Activated gamma-delta T cell (primary cell): ENCODE data around the gene TENT4B.

Source experiments
- DNase-seq: peaks from one replicate; lab custom pipeline; 2025; lab: John Stamatoyannopoulos, UW

The TENT4B gene

GRCh38 chr16:50256604-50257003, 103.5 kb downstream of the TENT4B start:
- DNase-seq: no peak

GRCh38 chr16:50257876-50258275, 104.8 kb downstream of the TENT4B start:
- no peak for DNase-seq

GRCh38 chr16:50259334-50260205, 106.5 kb downstream of the TENT4B start:
- DNase-seq: no peak

- DNase-seq: no peak
Measured at GRCh38 chr16:50260206-50261159, 107.4 kb downstream of the TENT4B start.

GRCh38 chr16:50261160-50261706, 108.1 kb downstream of the TENT4B start:
- DNase-seq: no peak

- DNase-seq: no peak
Measured at GRCh38 chr16:50261707-50262235, 108.7 kb downstream of the TENT4B start.

- no peak for DNase-seq
Measured at GRCh38 chr16:50263060-50263909, 110.2 kb downstream of the TENT4B start.

GRCh38 chr16:50263940-50264929, 111.1 kb downstream of the TENT4B start:
- DNase-seq: no peak

- no peak for DNase-seq
Measured at GRCh38 chr16:50265260-50265659, 112.2 kb downstream of the TENT4B start.

GRCh38 chr16:50265716-50266336, 112.7 kb downstream of the TENT4B start:
- no peak for DNase-seq

GRCh38 chr16:50266337-50267091, 113.4 kb downstream of the TENT4B start, which contains the start of gene ADCY7:
Gene ADCY7 (plus strand): TSS chr16:50266551. CDS start chr16:50288180, 21,629 bp downstream.
- DNase-seq: peak; percentile 80

GRCh38 chr16:50267151-50267631, 114.1 kb downstream of the TENT4B start:
- DNase-seq: no peak

- DNase-seq: no peak
Measured at GRCh38 chr16:50267651-50268050, 114.5 kb downstream of the TENT4B start.

- DNase-seq: no peak
Measured at GRCh38 chr16:50268352-50268751, 115.2 kb downstream of the TENT4B start.

GRCh38 chr16:50269061-50269705, 116.1 kb downstream of the TENT4B start:
- no peak for DNase-seq

GRCh38 chr16:50269769-50270509, 116.8 kb downstream of the TENT4B start:
- no peak for DNase-seq

- DNase-seq: no peak
Measured at GRCh38 chr16:50270510-50271147, 117.5 kb downstream of the TENT4B start.
